HG03039 (cell line): Measurements from ENCODE around the gene ARHGAP35.
"Not testable (repeated sequence)": the region's sequence is repeated elsewhere in the genome, so short reads cannot be mapped to it uniquely, and the experiment has no call there.

Experiments
- ATAC-seq: cut with Tn5 transposase; IDR thresholded peaks from one replicate; pipeline ENCODE4 v1.9.1; 2021; ENCODE audit warnings: mild to moderate bottlenecking, moderate library complexity; ENCODE audit not compliant: unreplicated experiment

ARHGAP35 gene

GRCh38 chr19:46868025-46868802 is 7.4 kb downstream of the ARHGAP35 start:
- no peak for ATAC-seq

- not testable (repeated sequence) for ATAC-seq
Measured at GRCh38 chr19:46871173-46871572, 10.4 kb downstream of the ARHGAP35 start.

GRCh38 chr19:46872967-46873366 is 12.2 kb downstream of the ARHGAP35 start:
- ATAC-seq: no peak

GRCh38 chr19:46875234-46875633 is 14.4 kb downstream of the ARHGAP35 start:
- ATAC-seq: no peak

- ATAC-seq: no peak
Measured at GRCh38 chr19:46875657-46876056, 14.9 kb downstream of the ARHGAP35 start.

- no peak for ATAC-seq
Measured at GRCh38 chr19:46878613-46879375, 18.0 kb downstream of the ARHGAP35 start.

- no peak for ATAC-seq
Measured at GRCh38 chr19:46880431-46880830, 19.6 kb downstream of the ARHGAP35 start.

- no peak for ATAC-seq
Measured at GRCh38 chr19:46881092-46881491, 20.3 kb downstream of the ARHGAP35 start.

- ATAC-seq: no peak
Measured at GRCh38 chr19:46882034-46882433, 21.2 kb downstream of the ARHGAP35 start.

- not testable (repeated sequence) for ATAC-seq
Measured at GRCh38 chr19:46882751-46883150, 22.0 kb downstream of the ARHGAP35 start.

GRCh38 chr19:46885411-46885810 is 24.6 kb downstream of the ARHGAP35 start:
- ATAC-seq: no peak

GRCh38 chr19:46886546-46887239 is 25.9 kb downstream of the ARHGAP35 start:
- no peak for ATAC-seq

GRCh38 chr19:46887240-46887782 is 26.5 kb downstream of the ARHGAP35 start:
- no peak for ATAC-seq

- no peak for ATAC-seq
Measured at GRCh38 chr19:46890423-46891170, 29.8 kb downstream of the ARHGAP35 start.

- ATAC-seq: no peak
Measured at GRCh38 chr19:46892252-46893179, 31.7 kb downstream of the ARHGAP35 start.

GRCh38 chr19:46896076-46896794 is 35.4 kb downstream of the ARHGAP35 start:
- ATAC-seq: no peak

GRCh38 chr19:46898731-46899130 is 37.9 kb downstream of the ARHGAP35 start:
- no peak for ATAC-seq

GRCh38 chr19:46900341-46900740 is 39.5 kb downstream of the ARHGAP35 start:
- ATAC-seq: no peak
